ENCODE data around the gene ZNF350.
"Not testable (repeated sequence)": the region's sequence is repeated elsewhere in the genome, so short reads cannot be mapped to it uniquely, and the experiment has no call there.

Gene ZNF350

DNA sequence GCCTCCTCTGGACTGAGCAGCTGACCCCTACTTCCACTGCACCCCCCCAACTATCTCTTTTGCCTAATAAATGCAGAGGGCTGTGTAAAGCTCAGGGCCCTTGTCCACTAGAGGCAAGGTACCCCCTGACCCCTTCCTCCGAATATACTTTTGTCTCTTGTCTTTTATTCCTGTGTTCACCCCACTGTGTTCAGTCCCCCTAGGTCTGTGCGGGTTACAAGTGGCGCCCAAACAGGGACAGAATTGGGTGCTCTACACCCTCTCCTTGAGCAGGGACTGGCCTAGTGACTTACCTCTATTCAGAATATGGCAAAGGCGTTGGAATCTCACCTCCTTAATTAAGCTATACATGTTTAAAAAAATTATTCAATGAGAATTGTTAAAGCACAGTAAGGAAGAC lies 15.0 kb downstream of the ZNF350 start:
- DNase-seq, result peak in 1 of 2 donors; percentile 5

GRCh38 chr19:51970718-51971117 lies 15.9 kb downstream of the ZNF350 start:
- DNase-seq, result no peak

- DNase-seq, result no peak
Observed at GRCh38 chr19:51965583-51965982, 21.1 kb downstream of the ZNF350 start.

DNA sequence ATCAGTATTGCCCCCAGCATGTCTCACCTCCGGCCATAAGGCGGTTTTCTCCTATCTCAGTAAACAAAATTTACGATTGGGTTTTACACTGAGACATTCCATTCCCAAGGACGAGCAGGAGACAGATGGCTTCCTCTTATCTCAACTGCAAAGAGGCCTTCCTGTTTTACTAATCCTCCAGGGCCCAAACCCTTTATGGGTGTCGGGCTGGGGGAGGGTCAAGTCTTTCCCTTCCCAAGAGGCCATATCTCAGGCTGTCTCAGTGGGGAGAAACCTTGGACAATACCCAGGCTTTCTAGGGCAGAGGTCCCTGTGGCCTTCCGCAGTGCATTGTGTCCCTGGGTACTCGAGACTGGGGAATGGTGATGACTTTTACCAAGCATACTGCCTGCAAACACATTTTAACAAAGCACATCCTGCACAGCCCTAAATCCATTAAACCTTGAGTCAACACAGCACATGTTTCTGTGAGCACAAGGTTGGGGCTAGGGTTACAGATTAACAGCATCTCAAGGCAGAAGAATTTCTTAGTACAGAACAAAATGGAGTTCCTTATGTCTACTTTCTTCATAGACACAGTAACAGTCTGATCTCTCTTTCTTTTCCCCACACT lies 25.9 kb downstream of the ZNF350 start:
- not testable (repeated sequence) for DNase-seq

GRCh38 chr19:51959791-51960190 lies 26.8 kb downstream of the ZNF350 start:
- no peak for DNase-seq

GRCh38 chr19:51957846-51958245 lies 28.8 kb downstream of the ZNF350 start:
- not testable (repeated sequence) for DNase-seq

- no peak for DNase-seq
Observed at GRCh38 chr19:51948975-51949374, 37.7 kb downstream of the ZNF350 start.

- no peak for DNase-seq
Observed at GRCh38 chr19:51946602-51947001, 40.0 kb downstream of the ZNF350 start.

DNA sequence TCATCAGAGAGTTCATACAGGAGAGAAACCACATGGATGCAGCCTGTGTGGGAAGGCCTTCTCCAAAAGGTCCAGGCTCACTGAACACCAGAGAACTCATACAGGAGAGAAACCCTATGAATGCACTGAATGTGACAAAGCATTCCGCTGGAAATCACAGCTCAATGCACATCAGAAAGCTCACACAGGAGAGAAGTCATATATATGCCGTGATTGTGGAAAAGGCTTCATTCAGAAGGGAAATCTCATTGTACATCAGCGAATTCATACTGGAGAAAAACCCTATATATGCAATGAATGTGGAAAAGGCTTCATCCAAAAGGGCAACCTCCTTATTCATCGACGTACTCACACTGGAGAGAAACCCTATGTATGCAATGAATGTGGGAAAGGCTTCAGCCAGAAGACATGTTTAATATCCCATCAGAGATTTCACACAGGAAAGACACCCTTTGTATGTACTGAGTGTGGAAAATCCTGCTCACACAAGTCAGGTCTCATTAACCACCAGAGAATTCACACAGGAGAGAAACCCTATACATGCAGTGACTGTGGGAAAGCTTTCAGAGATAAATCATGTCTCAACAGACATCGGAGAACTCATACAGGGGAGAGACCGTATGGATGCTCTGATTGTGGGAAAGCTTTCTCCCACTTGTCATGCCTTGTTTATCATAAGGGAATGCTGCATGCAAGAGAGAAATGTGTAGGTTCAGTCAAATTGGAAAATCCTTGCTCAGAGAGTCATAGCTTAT lies 41.7 kb downstream of the ZNF350 start:
- DNase-seq, result no peak

GRCh38 chr19:51938936-51939335 lies 47.7 kb downstream of the ZNF350 start:
- DNase-seq, result no peak

DNA sequence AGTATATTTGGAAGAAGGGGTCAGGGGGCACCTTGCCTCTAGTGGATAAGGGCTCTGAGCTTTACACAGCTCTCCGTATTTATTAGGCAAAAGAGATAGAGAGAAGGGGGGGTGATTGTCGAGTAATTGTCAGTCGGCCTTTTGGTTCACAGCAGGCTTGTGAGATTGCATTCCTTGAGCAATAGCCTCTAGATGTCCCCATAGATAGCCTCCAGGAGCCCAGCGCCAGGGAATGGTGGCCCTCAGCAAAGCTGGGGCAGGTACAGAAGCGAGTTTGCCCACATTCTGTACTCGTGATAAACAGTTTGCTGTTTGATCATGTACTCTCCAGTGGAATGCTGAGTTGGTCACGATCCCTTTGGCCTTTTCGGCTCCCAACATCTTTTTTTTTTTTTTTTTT lies 54.7 kb downstream of the ZNF350 start:
- no peak for DNase-seq

- no peak for DNase-seq
Observed at GRCh38 chr19:51927859-51928258, 58.8 kb downstream of the ZNF350 start.

- DNase-seq, result peak; percentile 88 to 93
Observed at GRCh38 chr19:51926784-51927741, 59.6 kb downstream of the ZNF350 start, which contains the start of gene ZNF613. ZNF613 (plus strand) TSS chr19:51927472; CDS start chr19:51936221, 8,749 bp downstream.

DNA sequence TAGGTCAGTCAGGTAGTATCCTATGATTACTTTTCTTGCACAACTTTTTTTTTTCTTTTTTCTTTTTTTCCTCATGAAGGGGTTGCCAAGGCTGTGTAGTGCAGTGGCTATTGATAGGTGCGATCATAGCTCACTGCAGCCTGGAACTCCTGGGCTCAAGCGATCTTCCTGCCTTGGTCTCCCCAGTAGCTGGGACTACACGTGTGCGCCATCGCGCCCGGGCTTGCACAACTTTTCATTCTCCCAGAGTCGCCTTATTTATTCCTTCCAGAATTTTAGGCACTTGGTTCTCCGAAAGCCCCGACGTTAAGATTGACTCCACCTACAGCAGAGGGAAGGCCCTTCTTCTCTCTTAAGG lies 60.2 kb downstream of the ZNF350 start:
- no peak for DNase-seq

DNA sequence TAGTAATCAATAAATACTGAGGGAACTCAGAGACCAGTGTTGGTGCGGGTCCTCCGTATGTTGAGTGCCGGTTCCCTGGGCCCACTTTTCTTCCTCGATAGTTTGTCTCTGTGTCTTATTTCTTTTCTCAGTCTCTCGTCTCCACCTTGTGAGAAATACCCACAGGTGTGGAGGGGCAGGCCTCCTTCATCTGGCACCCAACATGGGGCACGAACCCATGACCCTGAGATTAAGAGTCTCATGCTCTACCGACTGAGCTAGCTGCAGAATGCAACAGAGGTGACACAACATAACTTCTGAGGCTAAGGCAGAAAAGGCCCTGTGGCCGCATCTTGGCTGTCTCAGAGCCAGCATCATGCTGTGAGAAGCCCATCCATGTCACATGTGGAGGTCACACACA lies 64.7 kb downstream of the ZNF350 start:
- DNase-seq, result no peak

GRCh38 chr19:51919606-51920005 lies 67.0 kb downstream of the ZNF350 start:
- DNase-seq, result no peak

GRCh38 chr19:51916167-51916566 lies 70.5 kb downstream of the ZNF350 start:
- no peak for DNase-seq

DNA sequence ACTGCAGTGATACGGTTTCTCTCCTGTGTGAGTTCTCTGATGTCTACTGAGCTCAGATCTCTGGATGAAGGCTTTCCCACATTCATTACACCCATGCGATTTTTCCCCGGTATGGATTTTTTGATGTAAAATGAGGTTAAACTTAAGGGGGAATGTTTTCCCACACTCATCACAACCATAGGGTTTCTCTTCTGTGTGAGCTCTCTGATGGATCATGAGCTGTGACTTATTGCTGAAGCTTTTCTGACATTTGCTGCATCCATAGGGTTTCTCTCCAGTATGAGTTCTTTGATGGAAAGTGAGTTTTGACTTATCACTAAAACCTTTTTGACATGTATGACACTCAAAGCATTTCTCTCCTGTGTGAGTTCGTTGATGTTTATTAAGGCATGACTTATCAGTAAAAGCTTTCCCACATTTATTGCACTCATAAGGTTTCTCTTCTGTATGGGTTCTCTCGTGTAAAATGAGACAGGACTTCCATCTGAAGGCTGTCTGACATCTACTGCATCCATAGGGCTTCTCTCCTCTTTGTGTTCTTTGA lies 71.2 kb downstream of the ZNF350 start:
- no peak for DNase-seq

Measured in inflammatory macrophage (primary cell).